Measurements from ENCODE around the gene BRME1.

DNA sequence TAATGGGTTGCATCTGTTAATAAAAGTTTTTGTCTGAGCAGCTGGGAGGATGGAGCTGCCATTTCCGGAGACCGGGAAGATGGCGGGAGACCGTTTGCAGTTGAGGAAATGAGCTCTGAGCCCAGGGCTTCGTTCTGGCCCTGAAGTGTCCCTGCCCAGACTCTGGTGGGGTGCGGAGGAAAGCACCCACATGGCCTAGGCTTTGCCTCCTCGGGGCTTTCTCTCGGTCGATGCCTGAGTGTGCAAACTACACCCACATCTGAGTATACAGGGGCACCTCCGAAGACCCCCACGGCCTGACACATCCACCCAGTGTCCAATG lies 44.6 kb downstream of the BRME1 start:
- TF ChIP-seq, protein P1, sequence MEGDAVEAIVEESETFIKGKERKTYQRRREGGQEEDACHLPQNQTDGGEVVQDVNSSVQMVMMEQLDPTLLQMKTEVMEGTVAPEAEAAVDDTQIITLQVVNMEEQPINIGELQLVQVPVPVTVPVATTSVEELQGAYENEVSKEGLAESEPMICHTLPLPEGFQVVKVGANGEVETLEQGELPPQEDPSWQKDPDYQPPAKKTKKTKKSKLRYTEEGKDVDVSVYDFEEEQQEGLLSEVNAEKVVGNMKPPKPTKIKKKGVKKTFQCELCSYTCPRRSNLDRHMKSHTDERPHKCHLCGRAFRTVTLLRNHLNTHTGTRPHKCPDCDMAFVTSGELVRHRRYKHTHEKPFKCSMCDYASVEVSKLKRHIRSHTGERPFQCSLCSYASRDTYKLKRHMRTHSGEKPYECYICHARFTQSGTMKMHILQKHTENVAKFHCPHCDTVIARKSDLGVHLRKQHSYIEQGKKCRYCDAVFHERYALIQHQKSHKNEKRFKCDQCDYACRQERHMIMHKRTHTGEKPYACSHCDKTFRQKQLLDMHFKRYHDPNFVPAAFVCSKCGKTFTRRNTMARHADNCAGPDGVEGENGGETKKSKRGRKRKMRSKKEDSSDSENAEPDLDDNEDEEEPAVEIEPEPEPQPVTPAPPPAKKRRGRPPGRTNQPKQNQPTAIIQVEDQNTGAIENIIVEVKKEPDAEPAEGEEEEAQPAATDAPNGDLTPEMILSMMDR (IDR thresholded peaks at IDR 0.05), result no peak
- TF ChIP-seq, protein P2, sequence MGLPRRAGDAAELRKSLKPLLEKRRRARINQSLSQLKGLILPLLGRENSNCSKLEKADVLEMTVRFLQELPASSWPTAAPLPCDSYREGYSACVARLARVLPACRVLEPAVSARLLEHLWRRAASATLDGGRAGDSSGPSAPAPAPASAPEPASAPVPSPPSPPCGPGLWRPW (IDR thresholded peaks at IDR 0.05), result no peak
- TF ChIP-seq POLR2A (IDR thresholded peaks at IDR 0.05; ENCODE audit: low read length) (no peak), PHF8 (IDR thresholded peaks at IDR 0.05; ENCODE audit: borderline replicate concordance, low read depth) (no peak), CEBPB (IDR thresholded peaks at IDR 0.05) (no peak), HDAC2 (IDR thresholded peaks at IDR 0.05) (no peak), FOSL2 (IDR thresholded peaks at IDR 0.05) (no peak), FOSL2 (CRISPR knock-in tag; IDR thresholded peaks at IDR 0.05) (no peak), CHD2 (IDR thresholded peaks at IDR 0.05; ENCODE audit: low read length, partially characterized antibody) (no peak)
- TF ChIP-seq, protein P3, sequence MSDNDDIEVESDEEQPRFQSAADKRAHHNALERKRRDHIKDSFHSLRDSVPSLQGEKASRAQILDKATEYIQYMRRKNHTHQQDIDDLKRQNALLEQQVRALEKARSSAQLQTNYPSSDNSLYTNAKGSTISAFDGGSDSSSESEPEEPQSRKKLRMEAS (IDR thresholded peaks at IDR 0.05), result no peak
- TF ChIP-seq, protein P4, sequence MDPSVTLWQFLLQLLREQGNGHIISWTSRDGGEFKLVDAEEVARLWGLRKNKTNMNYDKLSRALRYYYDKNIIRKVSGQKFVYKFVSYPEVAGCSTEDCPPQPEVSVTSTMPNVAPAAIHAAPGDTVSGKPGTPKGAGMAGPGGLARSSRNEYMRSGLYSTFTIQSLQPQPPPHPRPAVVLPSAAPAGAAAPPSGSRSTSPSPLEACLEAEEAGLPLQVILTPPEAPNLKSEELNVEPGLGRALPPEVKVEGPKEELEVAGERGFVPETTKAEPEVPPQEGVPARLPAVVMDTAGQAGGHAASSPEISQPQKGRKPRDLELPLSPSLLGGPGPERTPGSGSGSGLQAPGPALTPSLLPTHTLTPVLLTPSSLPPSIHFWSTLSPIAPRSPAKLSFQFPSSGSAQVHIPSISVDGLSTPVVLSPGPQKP (IDR thresholded peaks at IDR 0.05; ENCODE audit: low read depth, low read length), result no peak
- TF ChIP-seq, protein P5, sequence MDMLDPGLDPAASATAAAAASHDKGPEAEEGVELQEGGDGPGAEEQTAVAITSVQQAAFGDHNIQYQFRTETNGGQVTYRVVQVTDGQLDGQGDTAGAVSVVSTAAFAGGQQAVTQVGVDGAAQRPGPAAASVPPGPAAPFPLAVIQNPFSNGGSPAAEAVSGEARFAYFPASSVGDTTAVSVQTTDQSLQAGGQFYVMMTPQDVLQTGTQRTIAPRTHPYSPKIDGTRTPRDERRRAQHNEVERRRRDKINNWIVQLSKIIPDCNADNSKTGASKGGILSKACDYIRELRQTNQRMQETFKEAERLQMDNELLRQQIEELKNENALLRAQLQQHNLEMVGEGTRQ (IDR thresholded peaks at IDR 0.05), result no peak

All from A549 (cell line).